Peyer's patch (tissue), 4 donors: Measurements from ENCODE around the gene C8B. TPM values are rescaled to one million over a fixed set of nuclear protein-coding genes. Genes with fewer than 3 reads are reported as not detected.

ENCODE experiments used
- DNase-seq, 3 donors: peaks; one replicate each; pipeline ENCODE4 v3.0.0-alpha.2; 2017 to 2019
- H3K27ac ChIP-seq, 4 donors: fragments of 200-600 bp; sonication (generic); one replicate each; pipeline ENCODE4 v1.5.1; 2016 to 2019
- H3K27me3 ChIP-seq, 2 donors: fragments of 200-600 bp; sonication (generic); one replicate each; pipeline ENCODE4 v1.5.1; 2019
- H3K36me3 ChIP-seq, 3 donors: fragments of 200-600 bp; sonication (generic); one replicate each; pipeline ENCODE4 v1.5.1; 2016 to 2019
- H3K4me1 ChIP-seq, 4 donors: fragments of 200-600 bp; sonication (generic); one replicate each; pipeline ENCODE4 v1.5.1; 2016 to 2019
- H3K4me3 ChIP-seq, 4 donors: fragments of 200-600 bp; sonication (generic); 1 replicate in 3 of 4; 2 replicates in 1 of 4; pipeline ENCODE4 v1.5.1; 2016 to 2019; ENCODE audit warnings: mild to moderate bottlenecking in 1 of 4
- H3K9me3 ChIP-seq, 4 donors: fragments of 200-600 bp; sonication (generic); one replicate each; pipeline ENCODE4 v1.5.1; 2016 to 2019; ENCODE audit warnings: mild to moderate bottlenecking in 1 of 4
- CTCF ChIP-seq, 6 experiments: fragments of 450-650 bp in 4 of 6; fragments of 200-600 bp in 2 of 6; sonication (generic) in 1 of 6; IDR thresholded peaks; one replicate each; pipeline ENCODE4 v1.5.1; 2017 to 2019; ENCODE audit warnings: antibody characterized with exemption in 6 of 6, mild to moderate bottlenecking in 3 of 6, moderate library complexity in 1 of 6
- POLR2A ChIP-seq, 2 donors: fragments of 450-650 bp; IDR thresholded peaks; one replicate each; pipeline ENCODE4 v1.5.1; 2017; ENCODE audit warnings: antibody characterized with exemption in 2 of 2, mild to moderate bottlenecking in 2 of 2, moderate library complexity in 2 of 2
- total RNA-seq, 4 donors: library from RNA; depleted of rRNA; stranded (reverse); fragments of >200 nt; gene quantifications; one replicate each; pipeline ENCODE4 v1.1.0, GENCODE V29; 2016

Gene C8B
- total RNA-seq, 4 donors from 2014 or later: not detected

GRCh38 chr1:56931211-56931610 is 34.6 kb downstream of the C8B start:
- H3K27ac ChIP-seq: no peak overlapping the region
- no peaks in the 10 kb centered on the region for H3K27me3 ChIP-seq
- TF ChIP-seq CTCF (IDR thresholded peaks at IDR 0.05): no peak
- no peak for TF ChIP-seq POLR2A (IDR thresholded peaks at IDR 0.05)
- no peaks in the 10 kb centered on the region for H3K36me3 ChIP-seq
- H3K4me1 ChIP-seq: no peaks in the 10 kb centered on the region
- H3K9me3 ChIP-seq: no peaks in the 10 kb centered on the region
- H3K4me3 ChIP-seq: no peak overlapping the region
- no peak for DNase-seq

GRCh38 chr1:56929492-56929891 is 36.3 kb downstream of the C8B start:
- H3K4me3 ChIP-seq: no peak overlapping the region
- no peak for DNase-seq

GRCh38 chr1:56927986-56928385 is 37.8 kb downstream of the C8B start:
- no peak overlapping the region for H3K4me3 ChIP-seq
- H3K9me3 ChIP-seq: no peaks in the 10 kb centered on the region
- H3K36me3 ChIP-seq: no peaks in the 10 kb centered on the region
- H3K27me3 ChIP-seq: no peaks in the 10 kb centered on the region
- H3K4me1 ChIP-seq: no peaks in the 10 kb centered on the region
- H3K27ac ChIP-seq: no peak overlapping the region
- DNase-seq: no peak
- TF ChIP-seq POLR2A (IDR thresholded peaks at IDR 0.05) (no peak), CTCF (IDR thresholded peaks at IDR 0.05) (no peak)

More at GRCh38 chr1:56929492-56929891, 36.3 kb downstream of the C8B start:
- TF ChIP-seq POLR2A (IDR thresholded peaks at IDR 0.05) (no peak), CTCF (IDR thresholded peaks at IDR 0.05) (no peak)
- Histone ChIP-seq H3K27me3 (no peaks in the 10 kb centered on the region), H3K4me1 (no peaks in the 10 kb centered on the region), H3K36me3 (no peaks in the 10 kb centered on the region), H3K9me3 (no peaks in the 10 kb centered on the region), H3K27ac (no peak overlapping the region)

GRCh38 chr1:56927171-56927570 is 38.6 kb downstream of the C8B start:
- no peaks in the 10 kb centered on the region for H3K4me1 ChIP-seq
- no peak for TF ChIP-seq CTCF (IDR thresholded peaks at IDR 0.05)
- TF ChIP-seq POLR2A (IDR thresholded peaks at IDR 0.05): no peak
- H3K27ac ChIP-seq: no peak overlapping the region
- H3K36me3 ChIP-seq: no peaks in the 10 kb centered on the region
- no peak overlapping the region for H3K4me3 ChIP-seq
- H3K9me3 ChIP-seq: no peaks in the 10 kb centered on the region
- H3K27me3 ChIP-seq: no peaks in the 10 kb centered on the region
- DNase-seq: no peak

- no peak for DNase-seq
- H3K4me3 ChIP-seq: no peak overlapping the region
- no peak for TF ChIP-seq CTCF (IDR thresholded peaks at IDR 0.05)
- no peak for TF ChIP-seq POLR2A (IDR thresholded peaks at IDR 0.05)
- H3K4me1 ChIP-seq: no peaks in the 10 kb centered on the region
- no peaks in the 10 kb centered on the region for H3K36me3 ChIP-seq
- no peak overlapping the region for H3K27ac ChIP-seq
- no peaks in the 10 kb centered on the region for H3K9me3 ChIP-seq
- no peaks in the 10 kb centered on the region for H3K27me3 ChIP-seq
These were observed 40.6 kb downstream of the C8B start for GRCh38 chr1:56925193-56925592.

- TF ChIP-seq POLR2A (IDR thresholded peaks at IDR 0.05): no peak
- no peak for TF ChIP-seq CTCF (IDR thresholded peaks at IDR 0.05)
- H3K27me3 ChIP-seq: no peaks in the 10 kb centered on the region
- DNase-seq: no peak
These were observed 41.7 kb downstream of the C8B start for GRCh38 chr1:56924116-56924515.

More at GRCh38 chr1:56924116-56924515, 41.7 kb downstream of the C8B start:
- no peak overlapping the region for H3K4me3 ChIP-seq
- no peak overlapping the region for H3K27ac ChIP-seq
- H3K4me1 ChIP-seq: no peaks in the 10 kb centered on the region
- H3K9me3 ChIP-seq: no peaks in the 10 kb centered on the region
- no peaks in the 10 kb centered on the region for H3K36me3 ChIP-seq
